Lower lobe of right lung (tissue), 2 donors: Measurements from ENCODE around the gene RB1. TPM values are rescaled to one million over a fixed set of nuclear protein-coding genes. Genes with fewer than 3 reads are reported as not detected.
A peak's percentile ranks its signal among the peaks of the same experiment; 100 is the strongest.

Experiments
- ATAC-seq, 2 donors: fragments of 200-7000 bp; cut with Tn5 transposase; one replicate each; pipeline ENCODE4 v1.9.1; 2020 to 2022; ENCODE audit warnings: mild to moderate bottlenecking in 2 of 2, moderate library complexity in 2 of 2
- DNase-seq: peaks from one replicate; pipeline ENCODE4 v3.0.0-alpha.2; 2020
- H3K27ac ChIP-seq: fragments of 200-600 bp; one replicate; pipeline ENCODE4 v1.8.0; 2022
- H3K27me3 ChIP-seq: fragments of 200-600 bp; one replicate; pipeline ENCODE4 v1.8.0; 2022; ENCODE audit warnings: low read depth
- H3K36me3 ChIP-seq: fragments of 200-600 bp; one replicate; pipeline ENCODE4 v1.8.0; 2022; ENCODE audit warnings: mild to moderate bottlenecking
- H3K4me1 ChIP-seq: fragments of 200-600 bp; one replicate; pipeline ENCODE4 v1.8.0; 2022
- H3K4me3 ChIP-seq: fragments of 200-600 bp; one replicate; pipeline ENCODE4 v1.8.0; 2022; ENCODE audit warnings: mild to moderate bottlenecking
- H3K9me3 ChIP-seq: fragments of 200-600 bp; one replicate; pipeline ENCODE4 v1.8.0; 2022
- intact Hi-C: fragments of 100-400 bp; cut with DNase I; formaldehyde crosslinking; loops from one replicate; pipeline ENCODE4 v1.11.0; 2022
- total RNA-seq: library from RNA; stranded (reverse); fragmentation: NEBNext Ultra II Directional; extraction: Animal tissue kit (Norgen Biotek cat#: 25700); gene quantifications from one replicate; pipeline ENCODE4 v1.2.1, GENCODE V29; 2021
- TF ChIP-seq, protein P1 (sequence below): fragments of 200-600 bp; IDR thresholded peaks from one replicate; pipeline ENCODE4 v1.8.0; 2022; ENCODE audit warnings: antibody characterized with exemption, mild to moderate bottlenecking
- donor health status: DM: no; HTN: yes; CAD: no; lungs with severe emphysema.

The RB1 gene
- total RNA-seq, 1 donor from 2014 or later: 38.1 TPM

DNA sequence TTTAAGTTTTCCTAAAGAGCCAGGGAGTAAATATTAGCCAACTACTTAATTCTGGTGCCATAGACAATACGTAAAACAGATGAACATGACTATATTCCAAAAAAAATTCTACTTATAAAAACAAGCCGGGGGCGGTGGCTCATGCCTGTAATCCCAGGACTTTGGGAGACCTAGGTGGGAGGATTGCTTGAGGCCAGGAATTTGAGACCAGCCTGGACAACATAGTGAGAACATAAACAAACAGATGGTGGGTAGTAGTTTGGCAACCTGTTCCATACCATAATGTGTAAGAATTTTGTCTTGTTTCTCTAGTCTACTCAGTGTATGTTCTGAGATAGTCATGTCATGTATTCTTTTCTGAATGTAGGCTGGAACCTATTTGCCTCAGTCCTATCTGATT, 45.1 kb upstream of the RB1 start:
- H3K9me3 ChIP-seq: no peaks in the 10 kb centered on the region
- no peaks in the 10 kb centered on the region for H3K27me3 ChIP-seq
- no peak overlapping the region for H3K27ac ChIP-seq
- H3K4me1 ChIP-seq: peaks cover 20% of the 10 kb centered on the region
- peaks cover 100% of the 10 kb centered on the region for H3K36me3 ChIP-seq
- no peak for DNase-seq
- intact Hi-C loops: no loop called here
- no peak for ATAC-seq
- no peak overlapping the region for H3K4me3 ChIP-seq
- TF ChIP-seq, protein P1, sequence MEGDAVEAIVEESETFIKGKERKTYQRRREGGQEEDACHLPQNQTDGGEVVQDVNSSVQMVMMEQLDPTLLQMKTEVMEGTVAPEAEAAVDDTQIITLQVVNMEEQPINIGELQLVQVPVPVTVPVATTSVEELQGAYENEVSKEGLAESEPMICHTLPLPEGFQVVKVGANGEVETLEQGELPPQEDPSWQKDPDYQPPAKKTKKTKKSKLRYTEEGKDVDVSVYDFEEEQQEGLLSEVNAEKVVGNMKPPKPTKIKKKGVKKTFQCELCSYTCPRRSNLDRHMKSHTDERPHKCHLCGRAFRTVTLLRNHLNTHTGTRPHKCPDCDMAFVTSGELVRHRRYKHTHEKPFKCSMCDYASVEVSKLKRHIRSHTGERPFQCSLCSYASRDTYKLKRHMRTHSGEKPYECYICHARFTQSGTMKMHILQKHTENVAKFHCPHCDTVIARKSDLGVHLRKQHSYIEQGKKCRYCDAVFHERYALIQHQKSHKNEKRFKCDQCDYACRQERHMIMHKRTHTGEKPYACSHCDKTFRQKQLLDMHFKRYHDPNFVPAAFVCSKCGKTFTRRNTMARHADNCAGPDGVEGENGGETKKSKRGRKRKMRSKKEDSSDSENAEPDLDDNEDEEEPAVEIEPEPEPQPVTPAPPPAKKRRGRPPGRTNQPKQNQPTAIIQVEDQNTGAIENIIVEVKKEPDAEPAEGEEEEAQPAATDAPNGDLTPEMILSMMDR: no peak

DNA sequence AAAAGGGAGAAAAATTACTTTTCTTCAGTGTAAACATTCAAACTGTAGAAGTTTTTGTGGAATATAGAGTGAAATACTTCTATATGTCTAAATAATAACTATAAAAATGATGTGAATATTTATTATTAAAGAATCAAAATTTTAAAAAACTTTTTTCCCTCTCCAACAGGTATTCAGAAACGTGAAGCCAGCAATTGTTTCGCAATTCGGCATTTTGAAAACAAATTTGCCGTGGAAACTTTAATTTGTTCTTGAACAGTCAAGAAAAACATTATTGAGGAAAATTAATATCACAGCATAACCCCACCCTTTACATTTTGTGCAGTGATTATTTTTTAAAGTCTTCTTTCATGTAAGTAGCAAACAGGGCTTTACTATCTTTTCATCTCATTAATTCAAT, 42.6 kb upstream of the RB1 start:
- peaks cover 100% of the 10 kb centered on the region for H3K36me3 ChIP-seq
- no peak overlapping the region for H3K4me3 ChIP-seq
- TF ChIP-seq, protein P1: no peak
- peaks cover 17% of the 10 kb centered on the region for H3K4me1 ChIP-seq
- intact Hi-C loops: no loop called here
- DNase-seq: no peak
- no peaks in the 10 kb centered on the region for H3K9me3 ChIP-seq
- no peak for ATAC-seq
- H3K27me3 ChIP-seq: no peaks in the 10 kb centered on the region
- H3K27ac ChIP-seq: no peak overlapping the region

DNA sequence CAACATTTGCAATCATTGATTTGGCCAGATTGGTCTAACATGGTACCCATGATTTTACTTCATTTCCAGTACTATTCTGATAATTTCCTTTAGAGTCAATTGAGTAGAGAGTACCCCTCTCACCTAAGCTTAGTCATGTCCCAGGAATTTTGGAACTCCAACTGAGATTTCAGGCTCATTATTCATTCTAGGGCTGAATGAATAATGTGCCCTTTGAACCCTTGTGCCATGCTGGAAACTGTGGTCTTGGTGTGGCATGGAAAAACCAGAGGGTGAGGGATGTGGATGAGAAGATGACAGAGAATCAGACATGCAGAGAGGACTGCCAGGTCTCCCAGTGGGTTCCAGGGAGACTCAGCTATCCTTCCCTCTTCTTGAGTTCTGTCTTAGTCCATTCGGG, 40.4 kb upstream of the RB1 start:
- no peak for DNase-seq
- H3K36me3 ChIP-seq: peaks cover 79% of the 10 kb centered on the region
- intact Hi-C loops: no loop called here
- no peaks in the 10 kb centered on the region for H3K27me3 ChIP-seq
- no peak overlapping the region for H3K27ac ChIP-seq
- TF ChIP-seq, protein P1: no peak
- H3K9me3 ChIP-seq: no peaks in the 10 kb centered on the region
- no peak for ATAC-seq
- peaks cover 17% of the 10 kb centered on the region for H3K4me1 ChIP-seq
- no peak overlapping the region for H3K4me3 ChIP-seq

DNA sequence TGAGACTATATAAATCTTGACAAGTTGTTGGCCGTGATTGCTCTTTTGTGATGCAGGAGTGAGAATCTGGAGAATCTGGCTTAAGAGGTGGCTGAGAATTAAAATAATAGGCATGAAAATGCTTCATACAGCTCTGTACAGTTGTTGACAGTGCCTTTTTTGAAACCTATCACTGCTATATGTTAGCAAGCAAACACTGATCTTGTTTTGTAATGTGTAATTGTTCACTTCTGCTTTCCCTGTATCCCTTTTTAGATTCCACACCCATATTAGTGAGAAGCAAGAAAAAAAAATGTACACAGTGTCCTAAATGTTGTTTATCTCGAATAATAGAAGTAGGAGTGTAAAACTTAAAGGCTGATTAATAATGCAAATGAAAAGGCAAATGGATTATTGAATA, 39.5 kb upstream of the RB1 start:
- Histone ChIP-seq H3K4me1 (peaks cover 17% of the 10 kb centered on the region), H3K27ac (no peak overlapping the region)
- no peak for DNase-seq

DNA sequence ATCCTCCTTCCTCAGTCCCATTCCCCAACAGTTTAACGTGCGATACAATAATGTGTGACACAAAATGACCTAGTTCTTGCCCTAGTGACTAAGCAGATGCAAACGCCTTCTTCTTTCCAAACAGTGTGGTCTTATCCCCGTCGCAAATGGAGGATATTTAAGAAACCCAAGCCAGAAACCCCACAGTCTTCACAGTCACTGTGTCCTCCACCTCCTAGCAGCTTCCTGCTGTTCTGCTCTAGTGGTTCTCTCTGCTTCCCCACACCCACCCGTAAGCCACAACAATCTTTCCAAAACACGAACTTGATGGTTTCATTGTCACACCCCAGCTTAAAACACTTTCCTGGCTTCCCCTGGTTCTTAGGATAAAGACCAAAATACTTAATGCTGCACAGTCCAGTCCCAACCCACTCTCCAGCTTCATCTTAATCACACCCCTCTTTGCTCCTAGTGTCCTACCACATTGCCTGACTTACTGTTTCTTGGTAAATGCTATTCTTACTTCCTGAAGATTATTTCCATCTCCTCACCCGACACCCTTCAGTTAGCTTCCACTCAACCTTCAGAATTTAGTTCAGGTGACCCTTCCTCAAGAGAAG, 38.2 kb upstream of the RB1 start:
- peak; percentile 57 to 63 for ATAC-seq
- H3K27ac ChIP-seq: no peak overlapping the region
- no peak overlapping the region for H3K4me3 ChIP-seq
- H3K4me1 ChIP-seq: peaks cover 17% of the 10 kb centered on the region
- peaks cover 77% of the 10 kb centered on the region for H3K36me3 ChIP-seq
- TF ChIP-seq, protein P1: no peak
- no peak for DNase-seq
- H3K9me3 ChIP-seq: no peaks in the 10 kb centered on the region
- intact Hi-C loops: no loop called here
- no peaks in the 10 kb centered on the region for H3K27me3 ChIP-seq

More for the DNA sequence above, 39.5 kb upstream of the RB1 start:
- Histone ChIP-seq H3K4me3 (no peak overlapping the region), H3K9me3 (no peaks in the 10 kb centered on the region), H3K36me3 (peaks cover 79% of the 10 kb centered on the region), H3K27me3 (no peaks in the 10 kb centered on the region)
- peak; percentile 36 to 56 for ATAC-seq
- intact Hi-C loops: no loop called here
- TF ChIP-seq, protein P1: no peak
